CD4-positive, alpha-beta T cell treated with Interleukin-6 for 4 hours (primary cell): ENCODE results near the gene C1RL.
"Not testable (repeated sequence)": the region's sequence is repeated elsewhere in the genome, so short reads cannot be mapped to it uniquely, and the experiment has no call there.

ENCODE experiments used
- DNase-seq: peaks from one replicate; pipeline ENCODE4 v3.0.0-alpha.2; 2020; ENCODE audit warnings: mixed read lengths

Gene C1RL

DNA sequence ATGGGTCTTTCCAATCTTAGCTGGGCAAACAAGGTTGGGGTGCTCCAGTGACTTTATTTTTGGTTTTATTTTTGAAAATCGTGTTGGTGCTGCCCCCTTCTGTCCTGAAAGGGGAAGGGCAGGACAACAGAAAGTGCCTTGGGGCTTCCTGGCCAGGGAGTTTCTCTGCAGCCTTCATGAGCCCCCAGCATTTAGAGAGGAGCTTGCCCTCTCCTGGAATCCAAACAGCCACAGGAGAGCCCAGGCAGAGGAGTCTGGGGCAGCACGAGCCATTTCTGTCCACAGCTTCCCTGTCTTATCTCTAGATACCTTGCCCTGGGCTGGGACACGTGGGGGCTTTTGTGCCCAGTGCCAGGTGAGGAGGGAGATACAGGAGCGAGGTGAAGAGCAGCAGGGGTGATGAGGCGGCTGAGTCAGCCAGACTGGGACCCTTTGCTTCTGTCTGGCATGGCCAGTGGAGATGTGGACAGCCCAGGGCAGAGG, 4.4 kb upstream of the C1RL start:
- DNase-seq = peak; percentile 45

- no peak for DNase-seq
Measured at GRCh38 chr12:7112041-7112440, 3.0 kb upstream of the C1RL start.

DNA sequence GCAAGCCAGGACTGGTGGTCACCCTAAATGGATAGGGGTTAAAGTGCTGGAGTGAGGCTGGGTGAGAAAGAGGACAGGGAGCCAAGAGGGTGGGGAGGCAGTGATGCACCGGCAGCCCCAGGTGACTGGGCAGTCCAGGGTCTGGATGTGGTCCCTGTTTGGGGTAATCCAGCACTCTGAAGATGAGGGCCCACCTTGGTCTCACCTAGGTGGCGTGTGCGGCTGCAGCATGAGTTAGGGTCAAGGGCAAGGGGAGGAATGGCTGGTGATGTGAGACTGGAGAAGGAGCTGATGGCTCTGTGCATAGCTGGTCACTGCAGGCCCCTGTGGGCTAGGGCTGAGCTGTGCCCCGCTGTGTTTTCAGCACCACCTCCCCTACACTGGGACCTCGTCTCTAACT, 1.6 kb upstream of the C1RL start:
- DNase-seq = no peak

DNA sequence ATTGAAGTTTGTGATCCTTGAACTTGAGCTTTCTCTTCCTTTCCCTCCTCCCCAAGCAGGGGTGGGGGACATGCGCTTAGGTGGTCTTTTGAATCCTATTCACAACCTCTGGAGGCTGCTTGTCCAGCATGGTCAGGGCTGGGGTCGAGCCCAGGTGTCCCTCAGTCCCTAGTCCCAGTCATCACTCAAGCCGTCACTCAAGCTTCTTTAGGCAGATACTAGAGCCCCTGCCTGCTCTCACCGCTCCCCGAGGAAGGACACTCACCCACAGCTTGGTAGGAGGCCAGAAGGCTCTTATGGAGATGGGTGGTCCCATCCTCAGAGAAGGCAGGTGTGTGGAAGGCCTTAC, 532 bp upstream of the C1RL start:
- no peak for DNase-seq

DNA sequence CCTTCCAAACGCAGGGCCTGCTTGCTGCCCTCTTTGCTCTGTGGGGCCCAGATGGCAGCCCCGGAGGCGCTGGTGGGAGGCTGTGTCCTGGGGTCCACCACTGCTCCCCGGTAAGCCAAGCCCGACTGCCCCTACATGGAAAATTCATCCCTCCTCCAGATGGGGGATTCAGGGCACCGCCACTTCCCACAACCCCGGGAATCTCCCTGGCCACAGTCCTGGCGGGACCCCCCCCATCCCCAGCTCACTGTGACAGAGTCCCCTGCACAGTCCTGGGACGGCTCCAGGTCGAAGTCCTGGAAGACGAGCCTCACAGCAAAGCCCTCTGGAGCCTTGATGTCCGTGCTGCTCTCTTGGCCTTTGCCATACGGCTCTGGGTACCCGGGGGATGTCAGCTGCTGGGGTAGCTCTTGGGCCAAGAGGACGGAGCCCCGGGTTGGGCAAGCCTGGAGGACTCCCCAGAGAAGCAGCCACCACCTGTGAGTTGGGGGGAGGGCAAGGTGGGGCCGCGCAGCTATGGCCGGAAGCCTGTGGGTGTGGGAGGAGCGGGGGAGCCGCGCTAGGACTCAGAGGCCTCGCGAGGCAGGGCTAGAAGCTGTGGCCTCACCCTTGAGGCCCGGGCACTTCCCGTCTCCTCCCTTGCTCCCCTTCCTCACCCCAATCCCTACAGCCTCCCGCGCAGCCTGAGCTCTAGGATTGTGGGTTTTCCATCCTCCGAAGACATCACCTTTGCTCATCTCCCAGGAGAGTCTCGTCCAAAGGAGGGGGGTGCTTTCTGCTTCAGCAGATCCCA, 815 bp downstream of the C1RL start:
- DNase-seq = peak; percentile 82

GRCh38 chr12:7107636-7108002, 1.4 kb downstream of the C1RL start:
- no peak for DNase-seq

- not testable (repeated sequence) for DNase-seq
Measured at GRCh38 chr12:7107181-7107580, 1.8 kb downstream of the C1RL start.

- DNase-seq = no peak
Measured at GRCh38 chr12:7106082-7106481, 2.9 kb downstream of the C1RL start.

DNA sequence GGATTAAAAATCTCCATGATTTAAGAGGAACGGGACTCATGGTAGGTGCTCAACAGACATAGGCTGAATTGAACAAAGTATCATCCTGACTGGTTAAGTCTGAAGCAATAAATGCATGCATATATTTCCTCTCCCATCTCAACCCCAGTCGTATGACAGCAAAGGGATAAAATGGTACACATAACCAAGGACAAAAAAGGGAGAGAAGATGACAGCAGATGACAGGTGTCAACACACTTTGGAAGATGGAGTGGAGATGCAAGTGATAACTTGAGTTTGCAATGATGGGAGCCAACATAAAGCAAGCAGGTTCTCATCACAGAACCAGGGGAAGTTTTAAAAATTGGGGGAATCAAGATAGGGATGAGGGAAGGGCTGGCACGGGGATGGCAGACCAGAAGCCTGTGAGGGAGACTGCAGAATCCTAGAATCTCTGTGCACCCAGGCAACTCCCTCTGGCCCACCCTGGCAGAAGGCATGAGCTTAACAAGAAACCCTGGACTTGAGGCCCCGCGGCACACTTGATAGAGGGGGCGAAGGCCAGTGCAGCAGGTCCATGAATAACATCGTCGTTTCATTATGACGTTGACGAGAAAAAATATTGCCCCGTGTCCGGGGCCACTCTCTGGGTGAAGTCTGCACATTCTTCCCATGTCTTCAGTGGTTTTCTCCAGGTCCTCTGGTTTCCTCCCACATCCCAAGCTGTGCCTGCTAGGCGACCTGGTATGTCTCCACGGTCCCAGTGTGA, 5.0 kb downstream of the C1RL start:
- DNase-seq = no peak

DNA sequence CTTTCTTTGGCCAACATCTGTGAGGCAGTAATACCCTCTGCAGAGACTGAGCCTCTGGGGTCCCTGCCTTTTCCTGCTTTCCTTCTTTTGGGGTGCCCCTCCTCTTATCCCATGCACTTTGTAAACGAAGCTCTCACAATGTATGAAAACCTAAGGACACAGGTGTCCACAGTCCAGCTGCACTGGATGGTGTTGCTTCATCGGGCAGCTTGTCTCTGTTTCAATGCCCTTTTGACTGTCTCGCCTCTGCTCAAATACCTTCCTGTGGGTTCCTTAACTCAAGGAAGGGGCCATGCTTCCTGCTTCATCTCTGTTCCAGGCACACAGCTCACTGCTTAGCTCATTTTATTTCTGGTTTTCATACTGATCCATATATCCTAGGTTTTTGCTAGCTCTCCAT, 6.4 kb downstream of the C1RL start:
- no peak for DNase-seq

- no peak for DNase-seq
Measured at GRCh38 chr12:7101694-7102131, 7.3 kb downstream of the C1RL start.

- DNase-seq = no peak
Measured at GRCh38 chr12:7101047-7101693, 7.8 kb downstream of the C1RL start.

DNA sequence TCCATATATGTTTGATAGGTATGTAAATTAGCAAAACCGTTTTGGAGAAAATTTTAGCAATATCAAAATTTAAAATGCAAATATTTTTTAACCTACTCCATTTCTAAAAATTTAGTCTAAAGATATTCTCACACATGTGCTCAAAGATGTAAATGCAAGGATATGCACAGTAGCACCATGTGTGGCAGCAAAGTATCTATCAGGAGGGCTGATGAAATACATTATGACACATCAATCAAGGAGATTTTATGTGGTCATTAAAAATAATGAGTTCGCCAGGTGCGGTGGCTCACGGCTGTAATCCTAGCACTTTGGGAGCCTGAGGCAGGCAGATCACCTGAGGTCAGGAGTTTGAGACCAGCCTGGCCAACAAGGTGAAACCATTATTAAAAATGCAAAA, 8.8 kb downstream of the C1RL start:
- no peak for DNase-seq

GRCh38 chr12:7099290-7099996, 9.6 kb downstream of the C1RL start:
- DNase-seq = no peak

DNA sequence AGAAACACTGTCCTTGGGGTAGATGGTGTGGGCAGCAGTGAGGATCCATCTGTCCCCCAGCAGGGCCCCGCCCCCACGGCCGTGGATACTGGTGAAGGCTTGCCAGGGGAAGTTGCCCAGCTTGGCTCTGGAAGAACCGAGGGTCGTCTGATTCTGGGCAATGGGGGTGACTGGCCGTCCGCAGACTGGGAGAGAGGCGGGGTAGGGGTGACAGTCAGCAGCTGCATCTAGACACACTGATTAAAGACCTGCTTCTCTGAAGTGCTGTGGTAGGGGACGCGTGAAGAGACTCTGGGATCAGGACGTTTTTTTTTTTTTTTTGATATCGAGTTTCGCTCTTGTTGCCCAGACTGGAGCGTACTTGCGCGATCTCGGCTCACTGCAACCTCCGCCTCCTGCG, 12.0 kb downstream of the C1RL start:
- no peak for DNase-seq

DNA sequence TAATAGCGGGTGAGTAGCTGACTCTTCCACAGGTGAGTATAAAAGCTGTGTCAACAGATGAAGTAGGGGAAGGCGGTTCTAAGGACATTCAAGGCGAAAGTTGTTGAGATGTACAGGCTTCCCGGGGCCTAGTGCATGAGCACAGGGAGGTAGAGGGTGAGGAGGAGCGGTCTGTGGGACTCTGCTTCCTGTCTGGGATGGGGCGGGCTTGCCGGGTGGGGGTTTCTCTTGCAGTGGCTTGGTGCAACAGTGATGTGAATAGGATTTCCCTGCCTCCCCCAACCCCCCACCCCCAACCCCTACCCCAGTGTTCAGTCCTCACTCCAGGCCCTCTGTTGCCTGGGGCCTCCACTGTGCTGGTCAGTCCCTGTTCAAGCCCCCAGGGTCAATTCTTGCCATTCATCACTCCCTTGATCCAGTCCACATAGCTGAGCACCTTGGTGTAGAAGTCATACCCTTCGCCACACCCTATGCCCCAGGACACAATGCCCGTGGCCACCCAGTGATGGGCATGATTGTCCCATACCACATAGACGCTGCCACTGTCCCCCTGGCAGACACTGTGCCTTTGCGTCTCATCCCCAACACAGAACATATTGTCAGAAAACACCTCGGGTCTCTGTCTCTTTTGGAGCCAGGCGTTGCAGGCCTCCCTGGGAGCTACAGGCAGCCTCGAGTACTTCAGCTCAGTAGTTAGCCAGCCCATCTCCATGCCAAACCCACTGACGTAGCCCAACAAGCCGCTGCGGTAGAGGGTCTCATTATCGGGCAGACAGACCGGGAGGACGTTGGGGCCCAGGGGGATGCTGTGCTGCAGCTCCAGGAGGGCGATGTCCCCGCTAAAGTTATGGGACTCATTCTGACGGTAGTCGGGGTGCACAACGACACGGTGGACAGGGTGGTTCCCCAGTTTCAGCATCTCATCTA, 12.7 kb downstream of the C1RL start:
- DNase-seq = no peak

DNA sequence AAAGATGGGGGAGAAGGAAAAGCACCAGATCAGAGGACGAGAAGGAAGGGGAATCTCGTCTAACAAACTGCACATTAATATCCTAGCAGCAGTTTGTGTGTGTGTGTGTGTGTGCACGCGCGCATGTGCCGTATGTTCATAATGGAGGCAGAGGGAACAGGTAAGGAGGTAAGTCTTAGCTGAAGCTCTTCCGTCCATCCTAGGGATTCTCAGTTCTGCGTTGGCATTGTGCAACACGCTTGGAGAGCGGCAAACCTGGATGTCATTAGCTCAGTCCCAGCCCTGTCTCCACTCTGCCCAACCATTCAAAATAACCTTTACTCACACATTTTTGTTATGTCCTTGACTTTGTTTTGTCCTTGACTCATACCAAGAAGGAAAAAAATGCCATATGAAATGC, 15.1 kb downstream of the C1RL start:
- no peak for DNase-seq

GRCh38 chr12:7093486-7093885, 15.5 kb downstream of the C1RL start:
- DNase-seq = no peak

- DNase-seq = no peak
Measured at GRCh38 chr12:7092986-7093460, 16.0 kb downstream of the C1RL start.

DNA sequence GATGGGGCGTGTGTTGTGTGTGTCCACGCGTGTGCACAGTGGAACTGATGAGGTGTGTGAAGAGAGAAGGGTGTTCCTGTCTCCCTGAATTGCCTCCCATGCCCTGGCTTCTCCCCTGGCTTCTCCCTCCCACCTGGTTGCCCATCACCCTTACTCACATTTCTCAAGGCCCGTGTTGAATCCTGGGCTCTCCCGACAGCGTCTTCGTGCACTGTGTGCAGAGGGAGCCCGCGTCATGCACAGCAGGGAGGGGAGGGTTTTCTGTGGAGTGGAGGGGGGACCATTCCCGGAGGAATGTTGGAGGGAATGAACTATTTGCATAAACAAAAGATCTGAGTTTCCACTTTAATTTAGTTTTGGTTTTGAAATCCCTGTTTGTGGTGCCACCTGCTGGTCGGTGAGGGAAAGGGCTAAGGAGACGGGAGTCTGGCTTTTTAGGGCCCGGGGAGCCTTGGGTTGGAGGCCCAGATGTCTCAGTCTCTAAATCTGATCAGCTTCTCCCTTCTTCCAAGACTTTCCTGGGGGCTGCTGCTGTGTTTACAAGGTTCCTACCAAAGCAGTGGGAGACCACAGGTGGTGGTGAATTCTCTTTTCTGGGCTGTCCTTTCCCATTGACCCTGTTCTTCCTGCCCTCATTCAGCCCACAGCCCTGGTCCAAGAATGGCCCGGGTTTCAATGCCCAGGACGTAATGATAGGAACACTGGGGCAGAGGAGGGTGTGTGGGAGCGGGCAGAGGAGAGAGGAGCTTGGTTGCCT, 16.6 kb downstream of the C1RL start, which contains the start of gene C1R:
Gene C1R (minus strand): TSS at position 217 of the 757 bp plus-strand sequence. CDS start 57 bp downstream, at position 160.
- peak; percentile 81 for DNase-seq

DNA sequence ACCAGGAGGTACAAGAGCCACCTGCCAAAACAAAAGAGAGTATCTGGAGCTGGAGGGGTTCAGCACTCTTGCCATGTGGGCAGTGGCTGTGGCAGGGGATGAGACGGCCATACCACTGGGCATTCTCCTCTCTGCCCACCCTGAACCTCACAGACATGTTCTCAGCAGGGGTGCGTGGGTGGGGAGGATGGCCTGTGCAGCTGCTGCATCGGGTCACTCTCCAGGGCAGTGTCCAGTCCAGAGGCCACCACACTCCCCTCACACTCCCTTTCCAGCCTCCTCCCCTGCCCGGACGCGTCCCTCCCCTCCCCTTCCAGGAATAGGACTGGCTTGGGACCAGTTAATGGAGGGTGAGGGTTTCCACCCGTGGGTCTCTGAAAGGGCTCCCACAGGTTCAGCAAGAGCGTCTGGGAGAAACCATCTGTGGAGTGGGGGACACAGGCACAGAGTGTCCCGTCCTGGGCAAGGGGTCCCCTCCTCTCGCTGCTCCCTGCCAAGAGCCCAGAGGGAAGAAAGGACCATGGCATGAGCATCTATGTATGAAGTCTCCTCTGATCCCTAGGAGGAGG, 17.3 kb downstream of the C1RL start:
- no peak for DNase-seq
